ENCODE measurements around the gene NKD1. TPM values are rescaled to one million over a fixed set of nuclear protein-coding genes. Genes with fewer than 3 reads are reported as not detected.
"Not testable (repeated sequence)": the region's sequence is repeated elsewhere in the genome, so short reads cannot be mapped to it uniquely, and the experiment has no call there.

The NKD1 gene
- total RNA-seq, 1 donor from 2014 or later = 0.33 TPM

DNA sequence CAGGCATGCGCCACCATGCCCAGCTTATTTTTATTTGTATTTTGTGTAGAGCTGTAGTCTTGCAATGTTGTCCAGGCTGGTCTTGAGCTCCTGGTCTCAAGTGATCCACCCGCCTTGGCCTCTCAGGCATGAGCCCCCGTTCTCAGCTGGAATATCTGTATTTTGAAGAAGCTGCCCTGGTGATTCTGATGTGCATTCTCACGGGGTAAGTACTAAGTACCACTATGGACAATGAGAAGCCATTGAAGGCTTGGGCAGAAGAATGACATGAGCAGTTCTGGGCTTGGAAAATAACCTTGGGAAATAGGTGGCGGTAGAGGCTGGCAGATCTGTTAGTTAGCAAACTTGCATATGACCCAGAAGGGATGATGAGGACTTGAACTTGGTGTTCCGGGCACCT, 15.6 kb upstream of the NKD1 start:
- Histone ChIP-seq H3K4me3 (ENCODE audit: low read depth, low read length) (no peak overlapping the region), H3K27me3 (ENCODE audit: control insufficient read depth, insufficient read depth, low read length) (no peaks in the 10 kb centered on the region), H3K36me3 (ENCODE audit: control insufficient read depth, insufficient read depth, low read length) (no peaks in the 10 kb centered on the region)
- TF ChIP-seq CTCF (IDR thresholded peaks at IDR 0.05; ENCODE audit: insufficient read depth, low read length, poor library complexity, severe bottlenecking) = no peak
- no peak for DNase-seq (ENCODE audit: low read depth)

GRCh38 chr16:50533317-50533716, 14.9 kb upstream of the NKD1 start:
- no peak for TF ChIP-seq CTCF (IDR thresholded peaks at IDR 0.05; ENCODE audit: insufficient read depth, low read length, poor library complexity, severe bottlenecking)
- Histone ChIP-seq H3K4me3 (ENCODE audit: low read depth, low read length) (no peak overlapping the region), H3K36me3 (ENCODE audit: control insufficient read depth, insufficient read depth, low read length) (no peaks in the 10 kb centered on the region), H3K27me3 (ENCODE audit: control insufficient read depth, insufficient read depth, low read length) (peaks cover under 1% of the 10 kb centered on the region)
- no peak for DNase-seq (ENCODE audit: low read depth)

GRCh38 chr16:50534091-50534490, 14.1 kb upstream of the NKD1 start:
- Histone ChIP-seq H3K4me3 (ENCODE audit: low read depth, low read length) (no peak overlapping the region), H3K36me3 (ENCODE audit: control insufficient read depth, insufficient read depth, low read length) (no peaks in the 10 kb centered on the region), H3K27me3 (ENCODE audit: control insufficient read depth, insufficient read depth, low read length) (peaks cover 3% of the 10 kb centered on the region)
- no peak for TF ChIP-seq CTCF (IDR thresholded peaks at IDR 0.05; ENCODE audit: insufficient read depth, low read length, poor library complexity, severe bottlenecking)
- DNase-seq (ENCODE audit: low read depth) = no peak

DNA sequence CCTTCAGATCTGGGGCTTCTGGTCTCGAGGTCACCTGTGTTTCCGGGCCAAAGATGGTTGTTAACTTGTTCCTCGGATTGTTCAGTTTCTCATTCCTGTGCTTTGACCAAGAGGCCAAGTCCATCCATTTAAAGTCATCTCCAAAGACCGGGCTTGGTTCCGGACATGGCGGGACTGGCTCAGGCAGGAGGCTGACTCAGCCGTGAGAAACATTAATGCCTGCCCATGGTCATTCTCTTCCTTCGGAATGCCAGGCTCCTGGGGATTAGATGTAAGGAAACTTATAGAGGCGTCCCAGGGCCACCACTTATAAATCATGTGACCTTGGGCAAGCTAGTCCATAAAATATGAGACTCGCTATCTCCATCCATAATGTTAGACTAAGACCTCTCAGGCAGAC, 13.6 kb upstream of the NKD1 start:
- Histone ChIP-seq H3K36me3 (ENCODE audit: control insufficient read depth, insufficient read depth, low read length) (no peaks in the 10 kb centered on the region), H3K27me3 (ENCODE audit: control insufficient read depth, insufficient read depth, low read length) (peaks cover 3% of the 10 kb centered on the region), H3K4me3 (ENCODE audit: low read depth, low read length) (no peak overlapping the region)
- TF ChIP-seq CTCF (IDR thresholded peaks at IDR 0.05; ENCODE audit: insufficient read depth, low read length, poor library complexity, severe bottlenecking) = no peak
- no peak for DNase-seq (ENCODE audit: low read depth)

- H3K27me3 ChIP-seq (ENCODE audit: control insufficient read depth, insufficient read depth, low read length) = peaks cover 3% of the 10 kb centered on the region
- H3K4me3 ChIP-seq (ENCODE audit: low read depth, low read length) = no peak overlapping the region
- no peak for DNase-seq (ENCODE audit: low read depth)
- no peaks in the 10 kb centered on the region for H3K36me3 ChIP-seq (ENCODE audit: control insufficient read depth, insufficient read depth, low read length)
- no peak for TF ChIP-seq CTCF (IDR thresholded peaks at IDR 0.05; ENCODE audit: insufficient read depth, low read length, poor library complexity, severe bottlenecking)
Observed at GRCh38 chr16:50534958-50535357, 13.2 kb upstream of the NKD1 start.

GRCh38 chr16:50535506-50536257, 12.5 kb upstream of the NKD1 start:
- no peaks in the 10 kb centered on the region for H3K36me3 ChIP-seq (ENCODE audit: control insufficient read depth, insufficient read depth, low read length)
- no peak for TF ChIP-seq CTCF (IDR thresholded peaks at IDR 0.05; ENCODE audit: insufficient read depth, low read length, poor library complexity, severe bottlenecking)
- H3K27me3 ChIP-seq (ENCODE audit: control insufficient read depth, insufficient read depth, low read length) = peaks cover 3% of the 10 kb centered on the region
- H3K4me3 ChIP-seq (ENCODE audit: low read depth, low read length) = no peak overlapping the region
- no peak for DNase-seq (ENCODE audit: low read depth)

- not testable (repeated sequence) for H3K27me3 ChIP-seq (ENCODE audit: control insufficient read depth, insufficient read depth, low read length); H3K36me3 ChIP-seq (ENCODE audit: control insufficient read depth, insufficient read depth, low read length); DNase-seq (ENCODE audit: low read depth); H3K4me3 ChIP-seq (ENCODE audit: low read depth, low read length)
Observed at GRCh38 chr16:50536258-50536645, 11.9 kb upstream of the NKD1 start.
